ENCODE results near the gene CREBRF. TPM values are rescaled to one million over a fixed set of nuclear protein-coding genes. Genes with fewer than 3 reads are reported as not detected.

Gene CREBRF
- total and polyA plus RNA-seq, 2 donors (not counting 3 experiments of a cell fraction or from before 2014, with no cell fraction given) = 2.7 to 8.8 TPM

GRCh38 chr5:173139631-173140030 lies 83.5 kb downstream of the CREBRF start:
- H3K4me2 ChIP-seq (ENCODE audit: insufficient read depth, low read length) = no peak overlapping the region
- no peak overlapping the region for H3K9ac ChIP-seq (replicated peaks; ENCODE audit: extremely low read depth, insufficient read depth, low read length)
- H3K27ac ChIP-seq (ENCODE audit: insufficient read depth, low read depth, low read length) = no peak overlapping the region
- intact Hi-C loops (cut with micrococcal nuclease) (no loop called here), dilution Hi-C loops (cut with MboI; ENCODE audit: extremely low pct_ligation_motif_present, low sequenced_read_pairs) (no loop called here)
- POLR2A ChIA-PET = no interaction called here
- BruUV-seq (replicated peaks) = no TSS peak
- H2AFZ ChIP-seq (ENCODE audit: low read depth, low read length) = no peak overlapping the region
- no peaks in the 10 kb centered on the region for H4K20me1 ChIP-seq (replicated peaks; ENCODE audit: control insufficient read depth, extremely low read depth, insufficient read depth, low read length)
- H3K36me3 ChIP-seq (ENCODE audit: control insufficient read depth in 2 of 2, extremely low read depth in 1 of 2, insufficient read depth in 2 of 2, low read length in 2 of 2) = no peaks in the 10 kb centered on the region
- CTCF ChIA-PET = interaction anchor here (0.6 to 2.6 kb wide), 6 partner anchors 10 to 432 kb away, joined by 3 to 10 read pairs (median 4); partner anchors contain the start of gene ATP6V0E1
- H3K9me3 ChIP-seq (replicated peaks; ENCODE audit: control insufficient read depth, insufficient read depth, low read length) = no peaks in the 10 kb centered on the region
- H3K4me1 ChIP-seq (ENCODE audit: control insufficient read depth, extremely low read depth, insufficient read depth, low read length) = no peaks in the 10 kb centered on the region
- no peaks in the 10 kb centered on the region for H3K79me2 ChIP-seq (ENCODE audit: control insufficient read depth, insufficient read depth, low read length)
- no peaks in the 10 kb centered on the region for H3K9me1 ChIP-seq (replicated peaks; ENCODE audit: control insufficient read depth, extremely low read depth, insufficient read depth, low read length)
- H3K4me3 ChIP-seq (replicated peaks in 1 of 3; ENCODE audit: insufficient read depth in 1 of 3, low read depth in 1 of 3, low read length in 3 of 3) = no peak overlapping the region
- no peaks in the 10 kb centered on the region for H3K27me3 ChIP-seq (ENCODE audit: control insufficient read depth in 2 of 2, insufficient read depth in 2 of 2, low read length in 2 of 2)
- FAIRE-seq = no peak
- DNase-seq (ENCODE audit: low read depth, low spot score) = no peak
- no peak for TF ChIP-seq MYC (IDR thresholded peaks at IDR 0.05; ENCODE audit: low read depth, low read length)
- no peak for TF ChIP-seq JUN (IDR thresholded peaks at IDR 0.05; ENCODE audit: borderline replicate concordance, insufficient read depth, insufficient read length, low read depth)
- no peak for TF ChIP-seq POLR2A (IDR thresholded peaks at IDR 0.05; ENCODE audit: low read depth, low read length)
- no peak for TF ChIP-seq GATA2 (IDR thresholded peaks at IDR 0.05; ENCODE audit: insufficient read depth, insufficient read length, low read depth, low read length)
- no peak for TF ChIP-seq EZH2 (IDR thresholded peaks at IDR 0.05; ENCODE audit: borderline replicate concordance, low read depth, low read length, severe bottlenecking)
- TF ChIP-seq POLR2AphosphoS5 (IDR thresholded peaks at IDR 0.05; ENCODE audit: insufficient read depth, low read depth, low read length) = no peak
- TF ChIP-seq MAX (IDR thresholded peaks at IDR 0.05; ENCODE audit: insufficient read depth, insufficient read length) = no peak
- TF ChIP-seq FOS (IDR thresholded peaks at IDR 0.05; ENCODE audit: borderline replicate concordance, insufficient read depth, low read length) = no peak
- no peak for TF ChIP-seq CTCF (IDR thresholded peaks at IDR 0.05; ENCODE audit: extremely low read depth in 1 of 2, insufficient read depth in 1 of 2, low read depth in 1 of 2, low read length in 2 of 2)
